HCT116 (cell line): ENCODE data around the gene IGSF9.

Experiments
- POLR2A ChIP-seq: IDR thresholded peaks from 2 replicates; pipeline ENCODE4 v1.7.0; 2011; ENCODE audit warnings: borderline replicate concordance; ENCODE audit not compliant: insufficient read depth, insufficient read length; ENCODE audit errors: extremely low read depth
- POLR2AphosphoS5 ChIP-seq: IDR thresholded peaks from 2 replicates; pipeline ENCODE4 v1.6.1; 2011; ENCODE audit warnings: mild to moderate bottlenecking, low read depth, low read length, moderate library complexity
- SP1 ChIP-seq: IDR thresholded peaks from 2 replicates; pipeline ENCODE4 v1.6.1; 2012; ENCODE audit warnings: low read depth
- ZNF274 ChIP-seq: fragments of 200-500 bp; sonication (Bioruptor generic); IDR thresholded peaks from 2 replicates; pipeline ENCODE4 v1.6.1; 2014; ENCODE audit warnings: mild to moderate bottlenecking, low read depth, low read length, inconsistent platforms

- TF ChIP-seq SP1 (no peak), ZNF274 (no peak), POLR2A (no peak), POLR2AphosphoS5 (no peak)
Observed at GRCh38 chr1:159986531-159986930, 41.1 kb upstream of the IGSF9 start.
